GM20000 (cell line): Measurements from ENCODE around the gene HEPHL1.
"Not testable (repeated sequence)": the region's sequence is repeated elsewhere in the genome, so short reads cannot be mapped to it uniquely, and the experiment has no call there.

Experiments
- DNase-seq: peaks from one replicate; pipeline ENCODE4 v3.0.0; 2012; ENCODE audit warnings: low spot score
- CTCF ChIP-seq: IDR thresholded peaks from 2 replicates; pipeline ENCODE4 v1.5.1; 2012; ENCODE audit warnings: mild to moderate bottlenecking, control low read depth; ENCODE audit errors: extremely low read depth, missing control alignments

HEPHL1 gene, protein sequence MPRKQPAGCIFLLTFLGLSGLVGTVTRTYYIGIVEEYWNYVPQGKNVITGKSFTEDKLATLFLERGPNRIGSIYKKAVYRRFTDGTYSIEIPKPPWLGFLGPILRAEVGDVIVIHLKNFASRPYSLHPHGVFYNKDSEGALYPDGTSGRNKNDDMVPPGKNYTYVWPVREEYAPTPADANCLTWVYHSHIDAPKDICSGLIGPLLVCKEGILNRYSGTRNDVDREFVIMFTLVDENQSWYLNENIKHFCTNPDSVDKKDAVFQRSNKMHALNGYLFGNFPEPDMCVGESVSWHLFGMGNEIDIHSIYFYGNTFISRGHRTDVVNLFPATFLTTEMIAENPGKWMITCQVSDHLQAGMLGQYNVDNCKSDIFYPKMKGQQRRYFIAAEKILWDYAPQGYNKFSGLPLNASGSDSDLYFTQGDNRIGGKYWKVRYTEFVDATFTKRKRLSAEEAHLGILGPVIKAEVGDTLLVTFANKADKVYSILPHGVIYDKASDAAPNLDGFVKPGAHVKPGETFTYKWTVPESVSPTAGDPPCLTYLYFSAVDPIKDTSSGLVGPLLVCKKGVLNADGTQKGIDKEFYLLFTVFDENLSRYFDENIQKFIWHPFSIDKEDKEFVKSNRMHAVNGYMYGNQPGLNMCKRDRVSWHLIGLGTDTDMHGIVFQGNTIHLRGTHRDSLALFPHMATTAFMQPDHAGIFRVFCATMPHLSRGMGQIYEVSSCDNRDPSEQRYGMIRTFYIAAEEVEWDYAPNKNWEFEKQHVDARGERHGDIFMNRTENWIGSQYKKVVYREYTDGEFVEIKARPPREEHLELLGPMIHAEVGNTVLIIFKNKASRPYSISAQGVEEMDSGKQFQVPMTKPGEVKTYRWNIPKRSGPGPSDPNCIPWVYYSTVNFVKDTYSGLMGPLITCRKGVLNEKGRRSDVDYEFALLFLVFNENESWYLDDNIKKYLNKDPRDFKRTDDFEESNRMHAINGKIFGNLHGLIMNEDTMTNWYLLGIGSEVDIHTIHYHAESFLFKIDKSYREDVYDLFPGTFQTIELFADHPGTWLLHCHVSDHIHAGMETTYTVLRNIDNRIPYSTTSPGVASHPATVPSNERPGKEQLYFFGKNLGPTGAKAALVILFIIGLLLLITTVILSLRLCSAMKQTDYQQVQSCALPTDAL

DNA sequence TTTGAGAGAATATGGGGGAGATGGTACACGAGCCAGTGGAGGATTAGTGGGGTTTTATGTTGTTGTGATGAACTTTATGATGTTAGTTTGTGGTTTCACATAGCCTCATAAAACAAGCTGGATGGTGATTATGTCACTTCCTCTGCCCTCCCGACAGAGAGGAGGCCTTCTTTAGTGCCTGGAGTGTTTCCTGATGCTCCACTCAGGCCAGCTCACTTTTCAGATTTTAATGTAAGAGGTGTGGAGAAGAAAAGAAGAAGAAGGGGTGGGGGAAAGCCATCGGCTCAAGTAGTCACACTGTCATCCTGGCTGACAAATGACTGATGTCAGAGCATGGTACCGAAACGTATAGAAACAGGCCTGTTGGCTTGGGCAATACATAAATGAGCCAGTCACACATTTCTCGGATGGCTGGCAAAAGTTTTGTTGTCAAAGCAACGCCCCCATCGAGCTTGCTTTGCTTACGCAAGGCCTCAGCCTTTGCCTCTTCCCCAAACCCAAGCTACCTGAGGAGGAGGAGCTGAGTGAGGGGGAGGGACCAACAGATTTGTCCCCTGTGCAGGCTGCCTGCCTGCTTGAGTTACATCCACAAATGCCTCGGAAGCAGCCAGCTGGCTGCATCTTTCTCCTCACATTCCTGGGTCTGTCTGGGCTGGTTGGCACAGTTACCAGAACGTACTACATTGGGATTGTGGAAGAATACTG is at the start of gene HEPHL1:
HEPHL1 (plus strand) TSS at position 578 of the 705 bp plus-strand sequence; CDS start at position 593, 15 bp downstream.
- TF ChIP-seq CTCF = no peak
- DNase-seq = no peak

DNA sequence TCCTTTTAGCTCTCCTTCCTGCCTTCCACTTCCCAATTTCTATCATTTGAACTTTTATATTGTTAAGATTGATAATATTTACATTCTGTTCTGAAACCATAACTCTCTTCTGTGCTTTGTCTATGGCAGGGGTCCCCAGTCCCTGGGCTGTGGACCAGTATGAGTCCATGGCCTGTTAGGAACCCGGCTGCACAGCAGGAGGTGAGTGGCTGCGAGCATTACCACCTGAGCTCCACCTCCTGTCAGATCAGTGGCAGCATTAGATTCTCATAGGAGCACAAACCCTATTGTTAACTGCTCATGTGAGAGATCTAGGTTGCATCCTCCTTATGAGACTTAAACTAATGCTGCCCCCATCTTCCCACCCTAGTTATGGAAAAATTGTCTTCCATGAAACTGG is 48.4 kb upstream of the HEPHL1 start:
- no peak for TF ChIP-seq CTCF
- DNase-seq = no peak

GRCh38 chr11:93973322-93974051 is 47.7 kb upstream of the HEPHL1 start:
- not testable (repeated sequence) for DNase-seq

DNA sequence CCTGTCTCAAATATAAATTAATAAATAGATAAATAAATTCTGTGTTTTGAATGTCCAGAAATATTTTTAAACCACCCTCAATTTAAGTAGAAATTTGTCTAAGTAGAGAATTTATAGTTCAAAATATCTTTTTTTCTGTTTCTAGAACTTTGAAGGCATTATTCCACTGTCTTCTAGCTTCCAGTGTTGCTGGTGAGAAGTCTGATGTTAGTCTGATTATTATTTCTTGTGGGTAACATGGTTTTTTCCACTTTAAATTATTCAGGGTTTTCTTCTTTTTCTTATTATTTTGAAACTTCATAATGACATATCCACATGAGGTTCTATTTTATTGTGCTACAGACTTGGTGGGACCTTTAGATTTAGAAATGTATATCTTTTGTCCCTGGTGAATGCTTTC is 46.4 kb upstream of the HEPHL1 start:
- no peak for TF ChIP-seq CTCF
- no peak for DNase-seq

DNA sequence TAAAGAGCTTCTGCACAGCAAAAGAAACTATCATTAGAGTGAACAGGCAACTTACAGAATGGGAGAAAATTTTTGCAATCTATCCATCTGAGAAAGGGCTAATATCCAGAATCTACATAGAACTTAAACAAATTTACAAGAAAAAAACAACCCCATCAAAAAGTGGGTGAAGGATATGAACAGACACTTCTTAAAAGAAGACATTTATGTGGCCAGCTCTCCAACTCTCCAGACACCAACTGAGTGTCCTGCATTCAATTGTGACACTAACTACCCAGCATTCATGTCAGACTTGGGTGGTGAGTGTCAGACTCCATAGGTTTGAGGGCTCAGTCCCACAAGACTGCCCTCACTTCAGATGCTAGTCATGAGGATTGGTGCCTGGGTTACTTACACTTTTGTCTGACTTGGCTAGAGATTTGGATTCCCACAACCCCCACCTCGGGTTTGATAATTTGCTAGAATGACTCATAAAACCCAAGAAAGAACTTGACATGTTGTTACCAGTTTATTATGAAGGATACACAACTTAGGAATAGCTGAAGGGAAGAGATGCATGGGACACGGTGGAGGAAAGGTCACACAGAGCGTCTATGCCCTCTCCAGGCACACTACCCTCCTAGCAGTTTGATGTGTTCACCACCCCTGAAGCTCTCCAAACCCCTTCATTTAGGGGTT is 44.4 kb upstream of the HEPHL1 start:
- not testable (repeated sequence) for DNase-seq

DNA sequence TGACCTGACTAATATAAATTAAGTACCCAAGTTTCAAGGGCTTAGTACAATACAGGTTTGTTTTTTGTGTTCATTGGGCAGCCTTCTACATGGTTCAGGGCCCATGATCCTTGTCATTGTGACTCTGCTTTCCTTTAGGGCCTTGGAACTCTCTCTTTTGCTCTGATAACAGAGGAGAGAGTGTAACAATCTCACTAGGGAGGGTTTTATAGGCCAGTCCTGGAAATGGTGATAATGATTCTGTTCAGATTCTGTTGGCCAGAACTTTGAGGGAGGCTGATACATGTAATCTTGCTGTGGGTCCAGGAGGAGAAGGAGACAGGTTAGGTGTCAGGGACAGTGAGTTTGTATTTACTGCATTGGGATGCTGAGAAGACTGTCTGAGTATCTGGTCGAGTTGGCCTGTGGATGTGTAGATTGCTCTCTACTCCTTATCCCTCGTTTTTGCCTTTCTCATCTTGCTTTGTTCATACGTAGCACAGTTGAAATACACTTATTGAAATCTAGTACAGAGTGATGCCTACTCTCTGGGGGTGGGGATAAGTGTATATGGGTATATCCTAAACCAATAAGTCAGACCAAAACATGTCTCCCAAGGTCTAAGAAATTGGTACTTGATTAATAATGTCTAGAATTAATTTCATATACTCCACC is 37.5 kb upstream of the HEPHL1 start:
- no peak for TF ChIP-seq CTCF
- DNase-seq = no peak

DNA sequence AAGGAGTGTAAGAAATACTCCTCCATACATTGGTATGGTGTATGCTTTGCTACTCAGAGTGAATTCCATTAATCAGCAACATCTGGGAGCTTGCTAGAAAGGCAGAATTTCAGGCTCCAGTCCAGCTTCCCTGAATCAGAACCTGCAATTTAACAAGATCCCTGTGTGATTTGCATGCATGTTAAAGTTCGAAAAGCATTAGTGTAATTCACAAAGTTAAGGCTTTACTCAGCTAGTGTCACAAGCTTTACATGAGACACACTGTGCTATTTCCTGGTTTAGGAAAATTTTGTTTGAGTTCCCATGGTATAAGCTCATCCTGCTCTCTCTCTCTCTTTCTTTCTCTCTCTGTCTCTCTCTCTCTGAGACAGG is 37.0 kb upstream of the HEPHL1 start:
- DNase-seq = no peak
- TF ChIP-seq CTCF = no peak
